WTC11 (cell line): ENCODE measurements around the gene CFAP161. TPM values are rescaled to one million over a fixed set of nuclear protein-coding genes. Genes with fewer than 3 reads are reported as not detected.

Experiments
- ATF3 ChIP-seq: sonication (generic); formaldehyde crosslinking; conservative IDR thresholded peaks from 2 replicates; pipeline ENCODE4 v1.8.1; 2022; ENCODE audit warnings: mild to moderate bottlenecking, missing genetic modification reagents
- total RNA-seq: library from RNA; stranded (reverse); gene quantifications from 3 replicates; pipeline ENCODE4 v1.2.3, GENCODE V29; 2021

CFAP161 gene
- total RNA-seq, 1 experiment from 2014 or later, result not detected

DNA sequence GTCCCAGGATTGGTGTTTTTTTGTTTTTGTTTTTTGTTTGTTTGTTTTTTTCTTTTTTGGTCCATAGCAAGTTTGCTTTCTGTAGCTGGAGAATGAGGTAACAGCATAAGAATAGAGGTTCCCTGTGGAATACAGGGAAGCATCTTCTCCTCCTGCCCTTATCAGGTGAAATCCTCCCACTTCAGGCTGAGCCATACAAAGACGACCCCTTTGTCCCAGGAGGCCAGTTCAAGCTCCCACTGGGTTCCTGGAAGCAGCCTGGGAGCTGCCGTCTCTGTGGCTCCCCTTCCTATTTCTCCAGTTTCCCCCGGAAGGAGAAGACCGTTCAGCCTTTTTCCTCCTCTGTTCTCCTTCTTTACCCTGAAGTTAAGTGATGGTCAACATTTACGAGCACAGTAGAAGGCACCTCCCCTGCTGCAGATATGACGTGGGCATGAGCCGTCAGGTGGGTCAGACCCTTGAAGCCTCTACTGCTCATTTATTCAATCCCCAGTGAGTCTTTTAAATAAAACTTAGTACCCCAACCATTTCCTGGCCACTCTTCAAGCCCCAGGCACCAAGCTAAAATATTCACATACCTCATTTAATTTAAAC, 63.7 kb downstream of the CFAP161 start (continued):
- TF ChIP-seq ATF3 (CRISPR knock-in tag), result no peak

Other genes starting within 250 kb of the CFAP161 start
- 26.9 to 28.3 TPM (median 27.9 TPM) in 3 replicates for gene MESD, start 144.5 kb upstream of the CFAP161 start, total RNA-seq
- 21.4 to 26.7 TPM (median 22.3 TPM) in 3 replicates for gene TLNRD1, start 133.3 kb upstream of the CFAP161 start, total RNA-seq
- gene IL16, start 62.6 kb downstream of the CFAP161 start, total RNA-seq, result 0.41 to 0.61 TPM (median 0.46 TPM) in 3 replicates
- 6.3 to 7.2 TPM (median 6.8 TPM) in 3 replicates for gene STARD5, start 189.9 kb downstream of the CFAP161 start, total RNA-seq
- not detected in 3 replicates for gene TMC3, start 239.9 kb downstream of the CFAP161 start, total RNA-seq